Mesothelial cell of epicardium (in vitro differentiated cells): ENCODE data around the gene MAN2B2. TPM values are rescaled to one million over a fixed set of nuclear protein-coding genes. Genes with fewer than 3 reads are reported as not detected.

ENCODE experiments used
- DNase-seq, 2 experiments: peaks; one replicate each; pipeline ENCODE4 v3.0.0; 2021; ENCODE audit warnings: low spot score in 2 of 2; ENCODE audit not compliant: unreplicated experiment in 2 of 2
- H3K27ac Mint-ChIP-seq: 2 replicates; pipeline ENCODE4 v1.8.0; 2021; ENCODE audit warnings: mixed read lengths
- H3K27me3 Mint-ChIP-seq: 2 replicates; pipeline ENCODE4 v1.8.0; 2021; ENCODE audit warnings: low read depth, mixed read lengths
- H3K36me3 Mint-ChIP-seq: 2 replicates; pipeline ENCODE4 v1.8.0; 2021; ENCODE audit warnings: mixed read lengths
- H3K4me1 Mint-ChIP-seq: 2 replicates; pipeline ENCODE4 v1.8.0; 2021; ENCODE audit warnings: mixed read lengths
- H3K4me3 Mint-ChIP-seq: 2 replicates; pipeline ENCODE4 v1.8.0; 2021; ENCODE audit warnings: mild to moderate bottlenecking, moderate library complexity, mixed read lengths
- H3K9me3 Mint-ChIP-seq: 2 replicates; pipeline ENCODE4 v1.8.0; 2021; ENCODE audit warnings: mixed read lengths
- CTCF ChIP-seq: fragments of 200-600 bp; sonication (generic); IDR thresholded peaks from one replicate; pipeline ENCODE4 v1.5.0; 2021; ENCODE audit warnings: antibody characterized with exemption; ENCODE audit not compliant: unreplicated experiment
- total RNA-seq: library from RNA; stranded (reverse); gene quantifications from 3 replicates; pipeline ENCODE4 v1.2.1, GENCODE V29; 2021

Gene MAN2B2
- total RNA-seq, 1 donor from 2014 or later: 24.0 TPM

- DNase-seq: no peak
- peaks cover 25% of the 10 kb centered on the region for H3K27me3 Mint-ChIP-seq
- H3K36me3 Mint-ChIP-seq: no peaks in the 10 kb centered on the region
- TF ChIP-seq CTCF: no peak
- no peaks in the 10 kb centered on the region for H3K9me3 Mint-ChIP-seq
- no peaks in the 10 kb centered on the region for H3K4me1 Mint-ChIP-seq
- no peak overlapping the region for H3K27ac Mint-ChIP-seq
- no peak overlapping the region for H3K4me3 Mint-ChIP-seq
These were observed 42.3 kb upstream of the MAN2B2 start for GRCh38 chr4:6532658-6533057.

GRCh38 chr4:6534050-6534449, 40.9 kb upstream of the MAN2B2 start:
- TF ChIP-seq CTCF: no peak
- DNase-seq: no peak
- Mint-ChIP-seq H3K4me1 (no peaks in the 10 kb centered on the region), H3K27me3 (peaks cover 31% of the 10 kb centered on the region), H3K36me3 (no peaks in the 10 kb centered on the region), H3K4me3 (no peak overlapping the region), H3K9me3 (no peaks in the 10 kb centered on the region), H3K27ac (no peak overlapping the region)

GRCh38 chr4:6534618-6535328, 40.2 kb upstream of the MAN2B2 start:
- TF ChIP-seq CTCF: no peak
- Mint-ChIP-seq H3K36me3 (no peaks in the 10 kb centered on the region), H3K4me1 (no peaks in the 10 kb centered on the region), H3K27ac (no peak overlapping the region), H3K4me3 (no peak overlapping the region), H3K9me3 (no peaks in the 10 kb centered on the region), H3K27me3 (peaks cover 36% of the 10 kb centered on the region)
- no peak for DNase-seq

GRCh38 chr4:6535329-6535692, 39.7 kb upstream of the MAN2B2 start:
- no peak for TF ChIP-seq CTCF
- Mint-ChIP-seq H3K4me3 (no peak overlapping the region), H3K27me3 (peaks cover 37% of the 10 kb centered on the region), H3K4me1 (no peaks in the 10 kb centered on the region), H3K27ac (no peak overlapping the region), H3K9me3 (peaks cover 3% of the 10 kb centered on the region), H3K36me3 (no peaks in the 10 kb centered on the region)
- DNase-seq: no peak

- Mint-ChIP-seq H3K27me3 (peaks cover 33% of the 10 kb centered on the region), H3K4me1 (no peaks in the 10 kb centered on the region), H3K27ac (no peak overlapping the region), H3K36me3 (no peaks in the 10 kb centered on the region), H3K4me3 (no peak overlapping the region), H3K9me3 (peaks cover 6% of the 10 kb centered on the region)
- TF ChIP-seq CTCF: no peak
- DNase-seq: no peak
These were observed 39.3 kb upstream of the MAN2B2 start for GRCh38 chr4:6535706-6536105.

GRCh38 chr4:6538111-6538510, 36.9 kb upstream of the MAN2B2 start:
- H3K27me3 Mint-ChIP-seq: peaks cover 30% of the 10 kb centered on the region
- H3K9me3 Mint-ChIP-seq: peaks cover 6% of the 10 kb centered on the region
- no peak for TF ChIP-seq CTCF
- no peak overlapping the region for H3K4me3 Mint-ChIP-seq
- H3K4me1 Mint-ChIP-seq: no peaks in the 10 kb centered on the region
- no peak overlapping the region for H3K27ac Mint-ChIP-seq
- no peaks in the 10 kb centered on the region for H3K36me3 Mint-ChIP-seq
- no peak for DNase-seq
